T-helper 2 cell treated with Interferon-gamma antibody and Interleukin-4, amounts not matched to agents 100 ng/mL and 5 ng/mL, for 36 hours (primary cell): ENCODE data around the gene GLS. TPM values are rescaled to one million over a fixed set of nuclear protein-coding genes. Genes with fewer than 3 reads are reported as not detected.

Source experiments
- intact Hi-C: fragments of 100-400 bp; cut with micrococcal nuclease; formaldehyde crosslinking; loops from one replicate; pipeline ENCODE4 v1.15.1; 2023
- total RNA-seq: library from RNA; stranded (reverse); gene quantifications from 2 replicates; pipeline ENCODE4 v1.2.3, GENCODE V29; 2022

Gene GLS
- total RNA-seq, 1 donor from 2014 or later, result 173 TPM

- intact Hi-C loops, result loop anchor here (2.0 to 5.0 kb wide), 3 partner anchors 14 to 1349 kb away; partner anchors contain the start of genes ASNSD1, ORMDL1 and PMS1
Measured at GRCh38 chr2:191010887-191011885, 130.6 kb downstream of the GLS start.

- intact Hi-C loops, result loop anchor here (5.0 kb wide), 2 partner anchors 1230 to 1350 kb away; partner anchors contain the start of genes ASNSD1, ORMDL1 and PMS1
Measured at GRCh38 chr2:191012346-191012745, 131.7 kb downstream of the GLS start.

- intact Hi-C loops, result loop anchor here (5.0 kb wide), 2 partner anchors 1231 to 1351 kb away; partner anchors contain the start of genes ASNSD1, ORMDL1 and PMS1
Measured at GRCh38 chr2:191012845-191013681, 132.4 kb downstream of the GLS start.

GRCh38 chr2:191013682-191013931 is 133.0 kb downstream of the GLS start:
- intact Hi-C loops, result loop anchor here (5.0 kb wide), 2 partner anchors 1231 to 1351 kb away; partner anchors contain the start of genes ASNSD1, ORMDL1 and PMS1

- intact Hi-C loops, result loop anchor here (1.0 to 5.0 kb wide), 6 partner anchors 8 to 1352 kb away; partner anchors contain the start of genes ASNSD1, GLS, ORMDL1 and PMS1
Measured at GRCh38 chr2:191013932-191014652, 133.5 kb downstream of the GLS start, which contains the start of gene STAT1. Gene STAT1, minus strand, starts transcription at chr2:191014171. Its CDS starts 4,168 bp downstream, at chr2:191010003.

- intact Hi-C loops, result loop anchor here (1.0 to 5.0 kb wide), 6 partner anchors 8 to 1352 kb away; partner anchors contain the start of genes ASNSD1, GLS, ORMDL1 and PMS1
Measured at GRCh38 chr2:191014653-191015020, 134.0 kb downstream of the GLS start.

Other genes starting within 250 kb of the GLS start
- 27.0 and 27.6 TPM in 2 replicates for gene NAB1, start 231.7 kb upstream of the GLS start, total RNA-seq
- 776 and 789 TPM in 2 replicates for gene STAT1, start 133.3 kb downstream of the GLS start, total RNA-seq